HepG2 (cell line): ENCODE measurements around the gene CPT1B. TPM values are rescaled to one million over a fixed set of nuclear protein-coding genes. Genes with fewer than 3 reads are reported as not detected.

Experiments
- ATAC-seq: fragments of 200-7000 bp; cut with Tn5 transposase; 3 replicates; pipeline ENCODE4 v1.9.1; 2020; ENCODE audit warnings: mild to moderate bottlenecking, moderate library complexity
- BruUV-seq: library from RNA; stranded (reverse); fragments of 400-500 nt; replicated peaks from 2 replicates; lab custom pipeline; 2021; lab: Mats Ljungman, UMichigan
- CTCF ChIA-PET: fragments of 300-600 bp; formaldehyde crosslinking; extraction: SDS; loops from one replicate; lab custom pipeline; 2021; ENCODE audit warnings: low total read pairs, inconsistent platforms, low intra/inter-chr PET ratio; lab: Yijun Ruan, JAX
- POLR2A ChIA-PET: fragments of 350-600 bp; sonication (Branson Sonifier 250); formaldehyde crosslinking; loops from one replicate; lab custom pipeline; 2020; ENCODE audit warnings: antibody characterized with exemption, inconsistent platforms; lab: Yijun Ruan, JAX
- DNase-seq: peaks from one replicate; pipeline ENCODE4 v3.0.0-alpha.2; 2015; ENCODE audit warnings: low spot score
- FAIRE-seq: peaks from 3 replicates; lab custom pipeline; 2011; peaks lifted over from hg19 to GRCh38; lab: Jason Lieb, UNC
- H2AFZ ChIP-seq: one replicate; pipeline ENCODE4 v1.6.1; 2011; ENCODE audit warnings: low read length, inconsistent platforms
- H3K27ac ChIP-seq: fragments of 300-600 bp; 3 replicates; pipeline ENCODE4 v1.8.0; 2011; ENCODE audit warnings: mixed run types, mild to moderate bottlenecking, mixed read lengths, low read length, inconsistent platforms; ENCODE audit not compliant: insufficient read depth; ENCODE audit errors: extremely low read length
- H3K27me3 ChIP-seq, 2 experiments: fragments of 200-600 bp in 1 of 2; 2 replicates in 1 of 2; 3 replicates in 1 of 2; pipeline versions ENCODE4 v1.6.0 to v1.8.0; 2011; ENCODE audit warnings: low read length in 2 of 2, mild to moderate bottlenecking in 2 of 2, moderate library complexity in 2 of 2, inconsistent platforms in 1 of 2; ENCODE audit not compliant: insufficient read depth in 2 of 2, control insufficient read depth in 1 of 2
- H3K36me3 ChIP-seq, 2 experiments: fragments of 200-600 bp in 1 of 2; replicated peaks in 1 of 2; 2 replicates in 1 of 2; 3 replicates in 1 of 2; pipeline versions ENCODE4 v1.5.1 to v1.8.0; 2011; ENCODE audit warnings: low read length in 2 of 2, inconsistent platforms in 1 of 2; ENCODE audit not compliant: insufficient read depth in 2 of 2, control insufficient read depth in 1 of 2
- H3K4me1 ChIP-seq: 2 replicates; pipeline ENCODE4 v1.5.1; 2012; ENCODE audit warnings: low read length, inconsistent platforms; ENCODE audit not compliant: insufficient read depth
- H3K4me2 ChIP-seq: 2 replicates; pipeline ENCODE4 v1.6.0; 2011; ENCODE audit warnings: low read depth, low read length, inconsistent platforms
- H3K4me3 ChIP-seq, 3 experiments: fragments of 200-600 bp in 1 of 3; sonication (generic), shearing (Covaris generic) in 1 of 3; replicated peaks in 1 of 3; 2 replicates each; pipeline ENCODE4 v1.5.1; 2011 to 2016; ENCODE audit warnings: low read length in 3 of 3, inconsistent platforms in 2 of 3, low read depth in 2 of 3, mild to moderate bottlenecking in 2 of 3, control low read depth in 1 of 3, mixed read lengths in 1 of 3; ENCODE audit not compliant: insufficient read depth in 1 of 3
- H3K79me2 ChIP-seq: one replicate; pipeline ENCODE4 v1.6.1; 2011; ENCODE audit warnings: low read length, inconsistent platforms; ENCODE audit not compliant: insufficient read depth
- H3K9ac ChIP-seq: 2 replicates; pipeline ENCODE4 v1.6.0; 2011; ENCODE audit warnings: mild to moderate bottlenecking, low read depth, low read length, inconsistent platforms; ENCODE audit not compliant: insufficient read depth
- H3K9me3 ChIP-seq: 2 replicates; pipeline ENCODE4 v1.5.1; 2012; ENCODE audit warnings: mild to moderate bottlenecking, low read length
- H4K20me1 ChIP-seq: 2 replicates; pipeline ENCODE4 v1.6.0; 2011; ENCODE audit warnings: inconsistent platforms, mild to moderate bottlenecking, low read length, moderate library complexity; ENCODE audit not compliant: insufficient read depth
- ATF7 ChIP-seq, 2 experiments: fragments of 450-650 bp in 1 of 2; sonication (generic) in 1 of 2; formaldehyde crosslinking in 1 of 2; IDR thresholded peaks; 2 replicates each; pipeline versions ENCODE4 v1.4.0 to v1.6.1; 2016 to 2020; ENCODE audit warnings: antibody characterized with exemption in 1 of 2, mild to moderate bottlenecking in 1 of 2, missing genetic modification reagents in 1 of 2
- CREB1 ChIP-seq, 2 experiments: fragments of 450-650 bp in 1 of 2; IDR thresholded peaks; 2 replicates each; pipeline ENCODE4 v1.6.1; 2016 to 2017; ENCODE audit warnings: control low read depth in 1 of 2, mild to moderate bottlenecking in 1 of 2, missing compliant biosample characterization in 1 of 2, missing genetic modification characterization in 1 of 2
- NR2F6 ChIP-seq, 2 experiments: IDR thresholded peaks; 2 replicates each; pipeline ENCODE4 v1.6.1; 2016; ENCODE audit warnings: antibody characterized with exemption in 1 of 2, mild to moderate bottlenecking in 1 of 2
- SAP130 ChIP-seq: IDR thresholded peaks from 2 replicates; pipeline ENCODE4 v1.6.1; 2016; ENCODE audit warnings: low read depth
- ZFP41 ChIP-seq: sonication (generic); formaldehyde crosslinking; IDR thresholded peaks from 2 replicates; pipeline ENCODE4 v1.4.0; 2020; ENCODE audit warnings: mild to moderate bottlenecking, missing genetic modification reagents, borderline replicate concordance
- WGBS: methylation state at CpG from one replicate; pipeline ENCODE4 v1.1.6; 2017; ENCODE audit warnings: low lambda C conversion rate; 5-methylcytosine and 5-hydroxymethylcytosine counted together
- in situ Hi-C: cut with HindIII; loops from 2 replicates; pipeline ENCODE4 v1.10.0; 2017; ENCODE audit warnings: low pct_unique_long_range_greater_than_20kb; ENCODE audit not compliant: extremely low pct_ligation_motif_present
- intact Hi-C: fragments of 100-400 bp; cut with micrococcal nuclease; formaldehyde crosslinking; loops from one replicate; pipeline ENCODE4 v1.10.0; 2022; ENCODE audit not compliant: unreplicated experiment
- polyA plus RNA-seq, 8 experiments: library from polyadenylated mRNA; depleted of rRNA in 3 of 8; stranded (reverse) in 7 of 8; unstranded in 1 of 8; fragments of >200 nt; fragmentation: Illumina TruSeq in 4 of 8; extraction: Trizol in 4 of 8; gene quantifications; 2 replicates each; pipeline versions ENCODE4 v1.2.1 to v1.2.3, GENCODE V29; 2011 to 2016; ENCODE audit warnings: low read depth in 4 of 8, missing spikeins in 1 of 8, mixed read lengths in 1 of 8; ENCODE audit not compliant: insufficient read depth in 1 of 8
- total RNA-seq, 5 experiments: library from RNA; depleted of rRNA; stranded (reverse); fragments of >200 nt; fragmentation: Illumina TruSeq; extraction: Trizol; gene quantifications; 2 replicates each; pipeline ENCODE4 v1.2.3, GENCODE V29; 2016; ENCODE audit warnings: low read depth in 1 of 5

The CPT1B gene
- total and polyA plus RNA-seq, 2 of the 13 experiments (the other 11 are each of a cell fraction or from before 2014, with no cell fraction given), result 9.2 to 19.5 TPM

- POLR2A ChIA-PET, result interaction anchor here (1.2 to 1.6 kb wide), 2 partner anchors 16 kb away, joined by 3 to 5 read pairs; no protein-coding TSS in a partner anchor
- no peak for ATAC-seq
- Histone ChIP-seq H3K79me2 (no peaks in the 10 kb centered on the region), H3K4me3 (no peak overlapping the region), H3K4me2 (no peak overlapping the region), H4K20me1 (no peaks in the 10 kb centered on the region), H3K27me3 (no peaks in the 10 kb centered on the region), H3K9ac (no peak overlapping the region), H2AFZ (no peak overlapping the region), H3K36me3 (peaks cover 0 to 3% of the 10 kb centered on the region in 2 experiments; a peak in 2 of 5 replicates), H3K4me1 (peaks cover 32% of the 10 kb centered on the region), H3K27ac (no peak overlapping the region), H3K9me3 (no peaks in the 10 kb centered on the region)
- intact Hi-C loops (no loop called here), in situ Hi-C loops (no loop called here)
- no peak for FAIRE-seq
- TF ChIP-seq ATF7 (IDR thresholded peaks at IDR 0.05) (peak; percentile 90), ATF7 (CRISPR knock-in tag; IDR thresholded peaks at IDR 0.05) (no peak), CREB1 (IDR thresholded peaks at IDR 0.05) (peak; percentile 51; the same call in 1 of the 2 replicates), CREB1 (CRISPR knock-in tag; IDR thresholded peaks at IDR 0.05) (no peak), ZFP41 (CRISPR knock-in tag) (no peak)
- no peak for DNase-seq
- BruUV-seq, result no TSS peak
- WGBS, result 94% methylated on average over 3 of the region's 3 CpGs
- CTCF ChIA-PET, result interaction anchor here (0.6 kb wide), 1 partner anchor 9 kb away, joined by 3 read pairs; no protein-coding TSS in a partner anchor
Observed at GRCh38 chr22:50585238-50585637, 7.0 kb upstream of the CPT1B start.

GRCh38 chr22:50584106-50585096, 6.2 kb upstream of the CPT1B start:
- Histone ChIP-seq H3K79me2 (no peaks in the 10 kb centered on the region), H3K9ac (peak overlapping the region; percentile 94), H2AFZ (no peak overlapping the region), H3K27me3 (no peaks in the 10 kb centered on the region), H3K4me3 (peak overlapping the region in 1 of 3 experiments; percentile 91; a peak in 2 of 6 replicates), H3K36me3 (peaks cover 0 to 3% of the 10 kb centered on the region in 2 experiments; a peak in 2 of 5 replicates), H4K20me1 (no peaks in the 10 kb centered on the region), H3K4me2 (peak overlapping the region; percentile 95; the same call in 1 of the 2 replicates), H3K27ac (no peak overlapping the region), H3K9me3 (no peaks in the 10 kb centered on the region), H3K4me1 (peaks cover 32% of the 10 kb centered on the region)
- CTCF ChIA-PET, result interaction anchor here (0.6 kb wide), 1 partner anchor 10 kb away, joined by 3 read pairs; no protein-coding TSS in a partner anchor
- BruUV-seq, result no TSS peak
- intact Hi-C loops (no loop called here), in situ Hi-C loops (loop anchor here (5.0 kb wide), 1 partner anchor 113 kb away; no protein-coding TSS in a partner anchor)
- FAIRE-seq (no peak), ATAC-seq (no peak), DNase-seq (peak; percentile 18)
- WGBS, result 86% methylated on average over 22 of the region's 23 CpGs
- POLR2A ChIA-PET, result interaction anchor here (1.2 to 2.3 kb wide), 5 partner anchors 16 to 115 kb away, joined by 3 to 20 read pairs (median 5); partner anchors contain the start of gene SCO2
- TF ChIP-seq NR2F6 (IDR thresholded peaks at IDR 0.05) (peak; percentile 17; the same call in 1 of the 2 replicates), NR2F6 (CRISPR knock-in tag; IDR thresholded peaks at IDR 0.05) (no peak), SAP130 (CRISPR knock-in tag) (no peak)
- TF ChIP-seq, all 625 proteins: peak for 1
